Measurements from ENCODE around the gene CHAF1A.
A peak's percentile ranks its signal among the peaks of the same experiment; 100 is the strongest.

CHAF1A gene

DNA sequence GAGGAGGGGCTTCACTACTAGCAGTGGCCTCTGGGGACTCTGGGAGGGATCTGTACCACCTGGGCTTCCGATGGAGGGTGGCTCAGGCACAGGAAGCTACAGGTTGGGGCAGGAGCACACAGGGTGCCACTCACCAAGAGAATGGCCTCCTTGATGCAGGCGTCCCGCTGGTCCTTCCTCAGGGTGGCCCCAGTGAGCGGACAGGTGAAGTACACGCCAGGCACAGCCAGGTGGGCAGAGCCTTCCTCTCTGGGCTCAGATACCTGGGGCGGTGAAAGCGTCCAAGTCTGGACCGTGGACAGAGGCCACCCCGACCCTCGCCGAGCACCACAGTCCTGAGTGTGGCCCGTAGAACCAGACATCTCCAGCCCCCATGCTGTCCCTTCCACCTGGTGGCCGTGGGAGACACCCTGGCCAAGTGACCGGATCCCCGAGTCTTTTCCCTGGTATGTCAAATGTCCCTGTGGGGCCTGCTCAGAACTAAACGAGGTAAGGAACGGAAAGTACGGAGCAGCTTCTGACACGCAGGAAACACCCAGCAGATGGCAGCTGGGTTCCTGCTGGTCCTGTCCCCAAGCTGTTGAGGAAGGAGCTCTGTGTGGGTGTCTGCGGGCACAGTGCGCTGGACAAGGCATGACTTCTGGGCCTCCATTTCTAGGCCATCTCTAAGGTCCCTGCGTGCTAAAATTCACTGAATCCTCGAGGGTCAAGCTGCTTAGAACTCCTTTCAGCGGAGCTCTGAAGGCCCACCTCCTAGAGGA lies 50.0 kb downstream of the CHAF1A start:
- Histone ChIP-seq H3K9me3 (ENCODE audit: severe bottlenecking) (no peaks in the 10 kb centered on the region), H3K4me1 (ENCODE audit: insufficient read depth, poor library complexity, severe bottlenecking) (peaks cover 12% of the 10 kb centered on the region), H3K27me3 (ENCODE audit: insufficient read depth, poor library complexity, severe bottlenecking) (no peaks in the 10 kb centered on the region), H3K4me3 (ENCODE audit: severe bottlenecking) (no peak overlapping the region), H3K27ac (ENCODE audit: poor library complexity, severe bottlenecking) (no peak overlapping the region), H3K36me3 (ENCODE audit: low read depth) (peaks cover 61% of the 10 kb centered on the region)
- no peak for DNase-seq (ENCODE audit: low spot score)
- TF ChIP-seq, protein P1, sequence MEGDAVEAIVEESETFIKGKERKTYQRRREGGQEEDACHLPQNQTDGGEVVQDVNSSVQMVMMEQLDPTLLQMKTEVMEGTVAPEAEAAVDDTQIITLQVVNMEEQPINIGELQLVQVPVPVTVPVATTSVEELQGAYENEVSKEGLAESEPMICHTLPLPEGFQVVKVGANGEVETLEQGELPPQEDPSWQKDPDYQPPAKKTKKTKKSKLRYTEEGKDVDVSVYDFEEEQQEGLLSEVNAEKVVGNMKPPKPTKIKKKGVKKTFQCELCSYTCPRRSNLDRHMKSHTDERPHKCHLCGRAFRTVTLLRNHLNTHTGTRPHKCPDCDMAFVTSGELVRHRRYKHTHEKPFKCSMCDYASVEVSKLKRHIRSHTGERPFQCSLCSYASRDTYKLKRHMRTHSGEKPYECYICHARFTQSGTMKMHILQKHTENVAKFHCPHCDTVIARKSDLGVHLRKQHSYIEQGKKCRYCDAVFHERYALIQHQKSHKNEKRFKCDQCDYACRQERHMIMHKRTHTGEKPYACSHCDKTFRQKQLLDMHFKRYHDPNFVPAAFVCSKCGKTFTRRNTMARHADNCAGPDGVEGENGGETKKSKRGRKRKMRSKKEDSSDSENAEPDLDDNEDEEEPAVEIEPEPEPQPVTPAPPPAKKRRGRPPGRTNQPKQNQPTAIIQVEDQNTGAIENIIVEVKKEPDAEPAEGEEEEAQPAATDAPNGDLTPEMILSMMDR (IDR thresholded peaks at IDR 0.05; ENCODE audit: poor library complexity, severe bottlenecking), result no peak
- no peak for ATAC-seq (ENCODE audit: low read depth)

DNA sequence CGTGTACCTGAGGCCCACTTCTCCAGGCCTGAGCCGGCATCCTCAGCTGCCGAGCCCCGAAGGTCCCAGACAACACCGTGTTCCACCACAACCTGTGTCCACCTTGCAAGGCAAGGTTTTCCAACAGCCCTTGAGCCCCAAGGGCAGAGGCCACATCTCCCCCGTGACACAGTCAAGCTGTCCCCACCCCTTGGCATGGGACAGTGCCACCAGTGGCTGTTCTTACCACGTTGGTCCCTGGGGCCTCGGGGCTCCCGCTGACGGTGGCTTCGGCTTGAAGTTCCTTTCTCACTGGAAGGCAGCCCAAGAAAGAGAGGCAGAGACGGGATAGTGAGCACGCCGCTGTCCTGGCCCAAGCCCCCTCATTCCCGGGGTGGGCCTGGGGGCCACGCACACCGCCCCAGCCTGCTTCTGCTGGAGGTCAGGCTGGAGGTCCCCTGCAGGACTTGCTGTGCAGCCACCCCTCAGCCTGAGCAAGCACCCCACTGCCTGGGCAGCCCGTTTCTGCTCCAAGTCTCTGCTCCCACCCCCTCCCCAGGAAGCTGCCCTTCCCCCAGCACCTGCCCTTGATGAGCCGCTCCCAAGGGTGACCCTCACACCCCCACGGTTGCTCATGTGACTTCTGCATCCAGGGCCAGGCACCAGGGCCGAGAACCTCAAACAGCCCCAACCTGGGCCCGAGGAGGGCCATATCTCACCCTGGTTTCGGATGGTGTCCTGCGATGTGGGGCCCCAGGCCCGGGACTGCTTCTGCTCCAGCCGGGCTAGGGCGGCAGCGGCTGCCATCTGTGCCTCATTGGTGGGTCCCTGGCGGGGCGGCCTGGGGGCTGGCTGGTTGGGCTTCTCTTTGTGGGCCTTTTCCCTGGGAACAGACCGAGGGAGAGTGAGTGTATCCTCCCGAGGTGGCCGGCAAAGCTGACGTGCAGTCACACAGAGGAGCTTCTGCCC lies 51.1 kb downstream of the CHAF1A start:
- Histone ChIP-seq H3K36me3 (ENCODE audit: low read depth) (peaks cover 50% of the 10 kb centered on the region), H3K27ac (ENCODE audit: poor library complexity, severe bottlenecking) (no peak overlapping the region), H3K9me3 (ENCODE audit: severe bottlenecking) (no peaks in the 10 kb centered on the region), H3K4me3 (ENCODE audit: severe bottlenecking) (no peak overlapping the region), H3K4me1 (ENCODE audit: insufficient read depth, poor library complexity, severe bottlenecking) (peaks cover 12% of the 10 kb centered on the region), H3K27me3 (ENCODE audit: insufficient read depth, poor library complexity, severe bottlenecking) (no peaks in the 10 kb centered on the region)
- TF ChIP-seq, protein P1 (IDR thresholded peaks at IDR 0.05; ENCODE audit: poor library complexity, severe bottlenecking), result no peak
- DNase-seq (ENCODE audit: low spot score), result no peak
- ATAC-seq (ENCODE audit: low read depth), result no peak

DNA sequence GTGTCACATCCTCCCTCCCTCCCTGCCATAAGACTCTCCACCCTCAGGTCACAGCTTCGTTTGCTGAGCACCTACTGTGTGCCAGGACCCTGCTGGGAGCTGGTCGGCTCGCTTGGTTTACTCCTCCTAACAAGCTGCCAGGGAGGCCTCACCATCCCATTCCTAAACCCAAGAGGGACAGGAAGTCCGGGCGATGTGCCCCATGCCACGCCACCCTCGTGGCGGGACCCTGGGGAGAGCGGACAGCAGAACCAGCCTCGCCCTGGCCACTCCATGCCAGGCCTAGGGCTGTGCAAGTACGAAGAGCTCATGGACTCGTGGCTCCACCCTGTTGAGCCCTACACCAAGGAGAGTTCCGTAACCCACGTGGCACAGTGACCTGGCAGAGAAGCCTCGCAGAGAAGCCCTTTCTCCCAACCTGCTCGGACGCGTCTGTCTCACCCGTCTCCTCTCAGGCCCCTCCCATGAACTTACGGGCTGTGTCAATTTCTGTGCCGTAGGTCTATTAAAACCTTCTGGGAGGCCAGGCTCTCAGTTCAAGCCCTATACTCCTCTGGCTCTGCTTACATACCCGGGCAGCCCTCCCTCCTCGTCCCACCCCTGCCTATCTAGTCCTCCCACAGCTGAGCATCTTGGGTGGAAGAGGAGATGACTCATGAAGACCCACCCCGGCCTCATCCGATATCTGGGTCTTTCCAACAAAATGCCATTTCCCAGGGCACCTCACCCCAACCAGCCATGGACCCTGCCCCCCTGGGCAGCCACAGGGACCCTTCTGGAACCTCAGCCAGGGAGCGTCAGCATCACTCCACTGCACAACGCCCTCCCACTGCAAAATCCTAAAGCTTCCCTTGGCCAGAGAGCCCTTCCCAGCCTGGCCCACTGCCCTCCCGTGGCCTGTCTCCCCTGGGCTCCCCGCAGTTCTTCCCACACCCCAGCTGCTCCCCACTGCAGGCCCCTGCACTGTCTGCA lies 52.6 kb downstream of the CHAF1A start:
- H3K27me3 ChIP-seq (ENCODE audit: insufficient read depth, poor library complexity, severe bottlenecking), result no peaks in the 10 kb centered on the region
- H3K4me1 ChIP-seq (ENCODE audit: insufficient read depth, poor library complexity, severe bottlenecking), result peaks cover 12% of the 10 kb centered on the region
- TF ChIP-seq, protein P1 (IDR thresholded peaks at IDR 0.05; ENCODE audit: poor library complexity, severe bottlenecking), result no peak
- DNase-seq (ENCODE audit: low spot score) (no peak), ATAC-seq (ENCODE audit: low read depth) (peak; percentile 54)
- no peaks in the 10 kb centered on the region for H3K9me3 ChIP-seq (ENCODE audit: severe bottlenecking)
- peaks cover 35% of the 10 kb centered on the region for H3K36me3 ChIP-seq (ENCODE audit: low read depth)
- H3K27ac ChIP-seq (ENCODE audit: poor library complexity, severe bottlenecking), result peak overlapping the region; percentile 79
- H3K4me3 ChIP-seq (ENCODE audit: severe bottlenecking), result peak overlapping the region; percentile 58

DNA sequence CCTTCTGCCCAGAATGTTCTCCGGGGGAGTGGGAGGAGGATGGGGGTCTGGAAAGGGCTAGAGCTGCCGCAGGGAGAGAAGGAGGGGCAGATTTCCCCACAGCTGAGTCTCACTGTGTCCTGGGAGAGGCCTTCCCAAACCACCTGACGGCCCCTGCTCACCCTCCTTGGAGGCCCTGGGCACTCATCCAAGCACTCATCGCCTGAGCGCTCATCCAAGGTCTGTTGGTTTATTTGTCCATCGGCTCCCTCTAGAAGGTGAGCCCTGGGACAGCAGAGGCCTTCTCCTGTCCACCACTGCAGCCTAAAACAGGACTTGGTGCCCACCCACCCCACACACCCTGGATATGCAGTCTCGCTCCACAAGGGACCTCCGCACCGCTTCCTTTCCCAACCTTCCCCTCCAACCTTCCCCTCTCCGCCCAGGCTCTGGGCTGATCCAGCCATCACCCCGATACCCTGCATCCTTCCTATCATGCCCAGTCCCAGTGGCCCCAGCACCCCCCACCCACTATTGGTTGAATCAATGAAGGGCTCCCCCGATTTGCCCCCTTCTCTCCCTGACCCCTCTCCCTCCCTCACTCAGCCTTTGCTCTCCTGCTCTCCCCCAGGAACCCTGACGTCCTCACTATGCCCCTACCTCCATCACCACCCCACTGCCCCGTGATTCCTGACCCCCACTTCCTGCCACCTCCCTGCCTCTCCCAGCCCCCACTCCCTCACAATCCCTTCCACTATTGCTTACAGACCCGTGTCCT lies 53.5 kb downstream of the CHAF1A start:
- peak overlapping the region; percentile 79 for H3K27ac ChIP-seq (ENCODE audit: poor library complexity, severe bottlenecking)
- DNase-seq (ENCODE audit: low spot score), result no peak
- H3K4me1 ChIP-seq (ENCODE audit: insufficient read depth, poor library complexity, severe bottlenecking), result peaks cover 12% of the 10 kb centered on the region
- H3K4me3 ChIP-seq (ENCODE audit: severe bottlenecking), result peak overlapping the region; percentile 58
- ATAC-seq (ENCODE audit: low read depth), result peak; percentile 37
- H3K9me3 ChIP-seq (ENCODE audit: severe bottlenecking), result no peaks in the 10 kb centered on the region
- H3K36me3 ChIP-seq (ENCODE audit: low read depth), result peaks cover 32% of the 10 kb centered on the region
- no peaks in the 10 kb centered on the region for H3K27me3 ChIP-seq (ENCODE audit: insufficient read depth, poor library complexity, severe bottlenecking)
- TF ChIP-seq, protein P1 (IDR thresholded peaks at IDR 0.05; ENCODE audit: poor library complexity, severe bottlenecking), result no peak
